Stomach (tissue), 9 donors: ENCODE results near the gene JDP2. TPM values are rescaled to one million over a fixed set of nuclear protein-coding genes. Genes with fewer than 3 reads are reported as not detected.
"Not testable (repeated sequence)": the region's sequence is repeated elsewhere in the genome, so short reads cannot be mapped to it uniquely, and the experiment has no call there.

ENCODE experiments used
- DNase-seq, 2 donors: peaks; one replicate each; pipeline versions ENCODE4 v3.0.0 to v3.0.0-alpha.2; 2013 to 2019
- H3K27ac ChIP-seq, 5 donors: fragments of 200-600 bp in 4 of 5; sonication (generic) in 4 of 5; one replicate each; pipeline ENCODE4 v1.5.1; 2013 to 2019; ENCODE audit warnings: mild to moderate bottlenecking in 1 of 5, moderate library complexity in 1 of 5
- H3K27me3 ChIP-seq, 3 donors: fragments of 200-600 bp; sonication (generic); one replicate each; pipeline ENCODE4 v1.5.1; 2017 to 2019; ENCODE audit warnings: mixed run types in 1 of 3
- H3K36me3 ChIP-seq, 4 donors: fragments of 200-600 bp; sonication (generic); 1 replicate in 3 of 4; 2 replicates in 1 of 4; pipeline ENCODE4 v1.5.1; 2016 to 2019
- H3K4me1 ChIP-seq, 4 donors: fragments of 200-600 bp; sonication (generic); one replicate each; pipeline ENCODE4 v1.5.1; 2016 to 2019
- H3K4me3 ChIP-seq, 4 donors: fragments of 200-600 bp; sonication (generic) in 3 of 4; one replicate each; pipeline ENCODE4 v1.5.1; 2016 to 2019; ENCODE audit warnings: mild to moderate bottlenecking in 1 of 4
- H3K9me3 ChIP-seq, 4 donors: fragments of 200-600 bp; sonication (generic); one replicate each; pipeline ENCODE4 v1.5.1; 2016 to 2019
- CTCF ChIP-seq, 7 experiments: fragments of 450-650 bp in 4 of 7; fragments of 200-600 bp in 3 of 7; sonication (generic) in 3 of 7; IDR thresholded peaks; one replicate each; pipeline ENCODE4 v1.5.1; 2016 to 2019; ENCODE audit warnings: antibody characterized with exemption in 7 of 7, control low read depth in 2 of 7, mild to moderate bottlenecking in 1 of 7
- EP300 ChIP-seq: sonication (generic); formaldehyde crosslinking; IDR thresholded peaks from one replicate; pipeline ENCODE4 v1.6.1; 2017; ENCODE audit warnings: antibody characterized with exemption
- POLR2A ChIP-seq, 4 donors: fragments of 450-650 bp; IDR thresholded peaks; one replicate each; pipeline ENCODE4 v1.6.1; 2016; ENCODE audit warnings: antibody characterized with exemption in 4 of 4, control low read depth in 2 of 4, mild to moderate bottlenecking in 1 of 4, moderate library complexity in 1 of 4
- POLR2AphosphoS5 ChIP-seq, 3 donors: sonication (generic); formaldehyde crosslinking; IDR thresholded peaks; one replicate each; pipeline ENCODE4 v1.6.1; 2016; ENCODE audit warnings: antibody characterized with exemption in 3 of 3
- WGBS, 5 donors: extraction: QIAGEN DNeasy Blood & Tissue Kit in 3 of 5; methylation state at CpG; one replicate each; pipeline versions ENCODE4 v1.1.5 to v1.1.7; 2013 to 2018; 5-methylcytosine and 5-hydroxymethylcytosine counted together
- intact Hi-C: fragments of 100-400 bp; cut with DNase I; formaldehyde crosslinking; loops from one replicate; pipeline ENCODE4 v1.15.1; 2023; ENCODE audit warnings: low total_unique reads
- polyA plus RNA-seq, 3 donors: library from polyadenylated mRNA; stranded (reverse); fragments of 200-250 nt; gene quantifications; one replicate each; pipeline ENCODE4 v1.2.3, GENCODE V29; 2013
- total RNA-seq, 5 donors: library from RNA; depleted of rRNA; stranded (reverse); fragments of >200 nt; gene quantifications; one replicate each; pipeline versions ENCODE4 v1.1.0 to v1.2.3, GENCODE V29; 2014 to 2016
- donor health status: healthy with polysubstance abuse.
- donor health status: Bipolar disorder and iron deficiency.
- donor health status: healthy.

The JDP2 gene
- total and polyA plus RNA-seq, 8 donors, result 10.3 to 145 (median 31.6) TPM

GRCh38 chr14:75381642-75382041 is 46.2 kb upstream of the JDP2 start:
- intact Hi-C loops, result no loop called here
- Histone ChIP-seq H3K9me3 (no peaks in the 10 kb centered on the region), H3K36me3 (no peaks in the 10 kb centered on the region), H3K27me3 (no peaks in the 10 kb centered on the region), H3K4me1 (peaks cover 0 to 8% (median 3%) of the 10 kb centered on the region in 4 donors), H3K4me3 (no peak overlapping the region), H3K27ac (no peak overlapping the region)
- DNase-seq, result no peak
- TF ChIP-seq EP300 (no peak), POLR2AphosphoS5 (IDR thresholded peaks at IDR 0.05) (no peak), POLR2A (IDR thresholded peaks at IDR 0.05) (no peak), CTCF (IDR thresholded peaks at IDR 0.05) (no peak)

GRCh38 chr14:75383219-75383618 is 44.6 kb upstream of the JDP2 start:
- WGBS, 5 donors, result 89 to 97% (median 96%) methylated on average over 9 of the region's 9 CpGs
- intact Hi-C loops, H3K36me3 ChIP-seq, H3K27ac ChIP-seq, H3K27me3 ChIP-seq, H3K9me3 ChIP-seq, DNase-seq, H3K4me1 ChIP-seq, H3K4me3 ChIP-seq: not testable (repeated sequence)

GRCh38 chr14:75383721-75384120 is 44.1 kb upstream of the JDP2 start:
- WGBS, 5 donors, result 69 to 82% (median 73%) methylated on average over 1 of the region's 1 CpG
- intact Hi-C loops, result no loop called here
- TF ChIP-seq CTCF (IDR thresholded peaks at IDR 0.05), result no peak
- no peak for TF ChIP-seq EP300
- TF ChIP-seq POLR2AphosphoS5 (IDR thresholded peaks at IDR 0.05), result no peak
- no peak for TF ChIP-seq POLR2A (IDR thresholded peaks at IDR 0.05)
- no peak for DNase-seq
- Histone ChIP-seq H3K9me3 (no peaks in the 10 kb centered on the region), H3K27ac (no peak overlapping the region), H3K36me3 (no peaks in the 10 kb centered on the region), H3K4me1 (peaks cover 0 to 8% (median 3%) of the 10 kb centered on the region in 4 donors), H3K27me3 (no peaks in the 10 kb centered on the region), H3K4me3 (no peak overlapping the region)

GRCh38 chr14:75389679-75390078 is 38.1 kb upstream of the JDP2 start:
- intact Hi-C loops, result no loop called here
- WGBS, 5 donors, result 76 to 86% (median 83%) methylated on average over 3 of the region's 3 CpGs
- H3K4me1 ChIP-seq, result no peaks in the 10 kb centered on the region
- no peak overlapping the region for H3K27ac ChIP-seq
- H3K36me3 ChIP-seq, result no peaks in the 10 kb centered on the region
- no peak overlapping the region for H3K4me3 ChIP-seq
- DNase-seq, result no peak
- no peaks in the 10 kb centered on the region for H3K27me3 ChIP-seq
- no peaks in the 10 kb centered on the region for H3K9me3 ChIP-seq
- TF ChIP-seq EP300 (no peak), CTCF (IDR thresholded peaks at IDR 0.05) (no peak), POLR2AphosphoS5 (IDR thresholded peaks at IDR 0.05) (no peak), POLR2A (IDR thresholded peaks at IDR 0.05) (no peak)

- no peak for DNase-seq
- no peaks in the 10 kb centered on the region for H3K36me3 ChIP-seq
- no peaks in the 10 kb centered on the region for H3K4me1 ChIP-seq
- no peak overlapping the region for H3K27ac ChIP-seq
- TF ChIP-seq CTCF (IDR thresholded peaks at IDR 0.05), result no peak
- no peak for TF ChIP-seq POLR2A (IDR thresholded peaks at IDR 0.05)
- no peak for TF ChIP-seq EP300
- TF ChIP-seq POLR2AphosphoS5 (IDR thresholded peaks at IDR 0.05), result no peak
- H3K9me3 ChIP-seq, result no peaks in the 10 kb centered on the region
- WGBS, 5 donors, result 62 to 74% (median 69%) methylated on average over 3 of the region's 3 CpGs
- intact Hi-C loops, result no loop called here
- H3K4me3 ChIP-seq, result no peak overlapping the region
- H3K27me3 ChIP-seq, result no peaks in the 10 kb centered on the region
Observed at GRCh38 chr14:75390183-75390582, 37.6 kb upstream of the JDP2 start.
